ENCODE results near the gene ARFGAP1.

ARFGAP1 gene

GRCh38 chr20:63317601-63318291 is 45.1 kb downstream of the ARFGAP1 start:
- Histone ChIP-seq H3K4me1 (ENCODE audit: insufficient read depth, low read length) (no peaks in the 10 kb centered on the region), H4K20me1 (ENCODE audit: insufficient read depth, low read length) (peaks cover 15% of the 10 kb centered on the region; the same call in 1 of the 2 replicates), H3K36me3 (ENCODE audit: insufficient read depth, low read length) (no peaks in the 10 kb centered on the region), H3K9me3 (ENCODE audit: insufficient read depth, low read length, severe bottlenecking) (no peaks in the 10 kb centered on the region), H3K4me3 (ENCODE audit: low read depth in 1 of 2, low read length in 2 of 2) (no peak overlapping the region), H3K4me2 (ENCODE audit: insufficient read depth, low read length) (no peak overlapping the region), H2AFZ (ENCODE audit: low read depth, low read length) (no peak overlapping the region), H3K27ac (ENCODE audit: low read length) (no peak overlapping the region), H3K79me2 (ENCODE audit: insufficient read depth, low read length) (no peaks in the 10 kb centered on the region), H3K27me3 (ENCODE audit: insufficient read depth, low read length, poor library complexity) (no peaks in the 10 kb centered on the region), H3K9ac (ENCODE audit: low read depth, low read length) (no peak overlapping the region)
- ATAC-seq (ENCODE audit: insufficient read depth, low read depth) (no peak), DNase-seq (no peak)
- TF ChIP-seq CTCF (IDR thresholded peaks at IDR 0.05; ENCODE audit: borderline replicate concordance, extremely low read depth, low read length, poor library complexity, severe bottlenecking) = no peak
- TF ChIP-seq EZH2 (IDR thresholded peaks at IDR 0.05; ENCODE audit: borderline replicate concordance, low read depth, low read length, severe bottlenecking) = no peak

DNA sequence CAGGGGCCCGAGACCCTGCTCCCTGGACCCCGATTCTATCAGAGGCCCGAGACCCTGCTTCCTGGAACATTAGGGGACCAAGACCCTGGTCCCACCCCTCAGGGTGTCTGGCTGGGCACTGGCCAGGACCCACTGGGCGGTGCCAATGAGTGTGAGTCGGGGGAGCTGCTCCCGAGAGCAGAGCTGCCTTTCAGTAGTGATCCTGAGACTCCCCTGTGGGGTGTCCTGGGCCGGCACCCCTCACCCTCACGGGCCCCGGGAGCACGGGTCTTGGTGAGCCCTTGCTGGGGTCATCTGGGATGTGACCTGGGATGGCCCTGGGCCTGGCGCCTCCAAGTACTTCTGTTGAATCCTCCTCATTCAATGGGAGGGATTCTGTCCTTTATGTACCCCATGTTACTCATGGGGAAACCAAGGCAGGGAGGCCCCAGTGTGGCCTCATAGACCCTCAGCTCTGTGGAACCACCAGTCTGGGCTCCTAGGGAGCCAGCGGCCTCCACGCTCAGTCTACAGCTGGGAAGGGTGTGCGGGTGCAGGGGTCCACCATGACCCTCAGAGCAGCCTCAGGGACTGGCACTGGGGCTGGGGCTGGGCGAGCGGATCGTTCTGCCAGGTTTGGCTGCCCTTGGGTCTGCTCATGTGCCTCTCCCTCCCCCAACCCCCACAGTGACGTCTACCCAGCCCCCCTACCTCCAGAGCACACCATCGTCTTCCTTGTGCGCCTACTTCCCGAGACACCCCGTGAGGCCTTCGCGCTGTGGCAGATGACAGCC is 46.0 kb downstream of the ARFGAP1 start:
- no peak for ATAC-seq (ENCODE audit: insufficient read depth, low read depth)
- peaks cover 11% of the 10 kb centered on the region; the same call in 1 of the 2 replicates for H4K20me1 ChIP-seq (ENCODE audit: insufficient read depth, low read length)
- no peaks in the 10 kb centered on the region for H3K79me2 ChIP-seq (ENCODE audit: insufficient read depth, low read length)
- no peak for DNase-seq
- no peaks in the 10 kb centered on the region for H3K27me3 ChIP-seq (ENCODE audit: insufficient read depth, low read length, poor library complexity)
- H3K4me1 ChIP-seq (ENCODE audit: insufficient read depth, low read length) = no peaks in the 10 kb centered on the region
- no peak overlapping the region for H3K4me3 ChIP-seq (ENCODE audit: low read depth in 1 of 2, low read length in 2 of 2)
- no peak overlapping the region for H2AFZ ChIP-seq (ENCODE audit: low read depth, low read length)
- no peaks in the 10 kb centered on the region for H3K36me3 ChIP-seq (ENCODE audit: insufficient read depth, low read length)
- no peak overlapping the region for H3K27ac ChIP-seq (ENCODE audit: low read length)
- no peak for TF ChIP-seq CTCF (IDR thresholded peaks at IDR 0.05; ENCODE audit: borderline replicate concordance, extremely low read depth, low read length, poor library complexity, severe bottlenecking)
- TF ChIP-seq EZH2 (IDR thresholded peaks at IDR 0.05; ENCODE audit: borderline replicate concordance, low read depth, low read length, severe bottlenecking) = no peak
- no peak overlapping the region for H3K9ac ChIP-seq (ENCODE audit: low read depth, low read length)
- H3K9me3 ChIP-seq (ENCODE audit: insufficient read depth, low read length, severe bottlenecking) = no peaks in the 10 kb centered on the region
- H3K4me2 ChIP-seq (ENCODE audit: insufficient read depth, low read length) = no peak overlapping the region

DNA sequence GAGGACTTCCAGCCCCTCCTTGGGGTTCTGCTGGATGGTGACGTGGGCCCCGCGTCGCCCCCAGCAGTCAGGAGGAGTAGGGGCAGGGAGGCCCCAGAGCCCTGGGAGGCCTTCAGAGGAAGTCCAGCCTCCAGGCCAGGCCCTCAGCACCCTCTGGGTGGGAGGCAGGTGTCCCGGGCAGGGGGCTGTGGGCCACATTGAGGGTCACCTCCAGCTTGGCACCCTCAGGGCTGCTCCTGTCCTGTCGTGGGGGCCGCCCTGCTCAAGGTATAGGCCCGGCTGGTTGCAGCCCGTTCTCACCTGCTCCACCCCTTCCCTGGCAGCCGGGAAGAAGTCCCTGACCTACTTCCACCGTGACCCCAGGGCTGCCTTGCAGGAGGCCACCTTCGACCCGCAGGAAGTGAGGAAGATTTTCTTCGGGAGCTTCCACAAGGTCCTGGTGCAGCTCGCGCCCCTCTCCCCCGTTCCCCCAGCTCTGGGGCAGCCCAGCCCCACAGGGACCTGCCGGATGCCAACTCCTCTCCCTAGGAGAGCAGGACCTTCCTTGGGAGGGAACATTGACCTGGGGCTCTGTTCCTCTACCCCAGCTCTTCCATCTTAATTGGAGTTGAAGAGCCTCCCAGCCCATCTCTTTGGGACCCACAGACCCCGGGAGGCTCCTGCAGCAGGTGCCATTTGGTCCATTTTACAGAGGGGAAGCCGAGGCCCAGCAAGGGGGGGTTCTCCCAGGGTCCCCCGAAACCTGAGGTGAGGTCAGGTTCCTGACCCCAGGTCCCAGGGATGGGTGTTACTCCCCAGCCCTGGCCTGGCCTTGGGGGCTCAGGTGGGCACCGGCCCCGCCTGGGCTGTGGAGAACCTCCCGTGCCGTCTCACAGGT is 46.8 kb downstream of the ARFGAP1 start:
- Histone ChIP-seq H3K4me3 (ENCODE audit: low read depth in 1 of 2, low read length in 2 of 2) (no peak overlapping the region), H3K36me3 (ENCODE audit: insufficient read depth, low read length) (no peaks in the 10 kb centered on the region), H3K9me3 (ENCODE audit: insufficient read depth, low read length, severe bottlenecking) (no peaks in the 10 kb centered on the region), H3K4me1 (ENCODE audit: insufficient read depth, low read length) (no peaks in the 10 kb centered on the region), H3K27ac (ENCODE audit: low read length) (no peak overlapping the region), H2AFZ (ENCODE audit: low read depth, low read length) (no peak overlapping the region), H3K9ac (ENCODE audit: low read depth, low read length) (no peak overlapping the region), H3K4me2 (ENCODE audit: insufficient read depth, low read length) (no peak overlapping the region), H3K27me3 (ENCODE audit: insufficient read depth, low read length, poor library complexity) (no peaks in the 10 kb centered on the region), H4K20me1 (ENCODE audit: insufficient read depth, low read length) (peaks cover 11% of the 10 kb centered on the region; the same call in 1 of the 2 replicates), H3K79me2 (ENCODE audit: insufficient read depth, low read length) (no peaks in the 10 kb centered on the region)
- TF ChIP-seq EZH2 (IDR thresholded peaks at IDR 0.05; ENCODE audit: borderline replicate concordance, low read depth, low read length, severe bottlenecking) = no peak
- no peak for DNase-seq
- ATAC-seq (ENCODE audit: insufficient read depth, low read depth) = no peak

All from DND-41 (cell line).